NCI-H446 (cell line): ENCODE results near the gene ELAVL2.

Source experiments
- DNase-seq, 2 experiments: peaks; one replicate each; lab custom pipeline; 2025; lab: John Stamatoyannopoulos, UW

The ELAVL2 gene

DNA sequence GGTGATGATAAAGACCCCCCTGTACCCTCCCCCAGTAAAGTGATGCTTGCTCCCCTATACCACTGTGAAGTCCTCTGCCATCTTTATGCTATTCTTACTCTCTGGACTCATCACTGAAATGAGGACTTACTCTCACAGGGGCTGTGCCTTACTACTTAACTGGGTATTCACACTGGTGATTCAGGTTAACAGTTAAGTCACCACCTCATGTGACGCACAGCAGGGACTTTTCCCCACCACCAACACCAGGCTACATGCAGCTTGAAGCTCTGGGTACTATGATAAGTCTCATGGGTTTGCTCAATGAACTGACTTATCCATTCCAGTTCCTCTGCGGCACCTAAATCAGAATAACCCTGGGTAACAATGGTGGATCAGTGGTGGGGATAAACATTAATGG is 163.7 kb downstream of the ELAVL2 start:
- DNase-seq = no peak

DNA sequence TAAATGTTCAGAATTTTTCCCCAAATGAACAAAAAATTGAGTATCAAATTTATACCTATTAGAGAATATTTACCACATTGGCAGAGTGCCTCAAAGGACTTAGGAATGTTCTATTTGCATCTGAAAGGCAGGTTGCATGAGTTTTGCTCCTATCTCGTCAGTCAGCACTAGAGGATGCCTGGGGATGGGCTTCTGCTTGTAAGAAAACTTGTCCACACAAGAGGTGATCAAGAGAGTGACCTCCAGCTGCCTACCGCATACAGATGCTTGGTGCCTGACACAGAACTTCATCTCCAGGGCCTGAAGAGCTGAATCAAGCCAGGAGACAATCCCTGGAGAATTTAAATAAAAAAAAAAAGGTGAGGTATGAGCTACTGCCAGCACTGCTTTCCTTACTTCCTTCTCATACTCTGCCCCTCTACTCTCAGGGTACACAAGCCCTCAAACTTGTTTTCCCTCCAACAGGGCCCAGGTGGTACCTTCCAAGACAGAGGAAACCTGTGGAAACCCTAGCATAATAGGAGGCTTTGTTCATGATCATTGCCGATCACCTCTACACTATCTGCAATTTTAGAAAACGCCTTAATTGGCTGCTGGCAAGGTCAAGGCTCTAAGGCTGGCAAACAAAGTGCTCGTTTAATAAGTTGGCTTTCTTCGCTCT is 166.6 kb downstream of the ELAVL2 start:
- peak in 1 of 2 experiments; percentile 26 for DNase-seq

DNA sequence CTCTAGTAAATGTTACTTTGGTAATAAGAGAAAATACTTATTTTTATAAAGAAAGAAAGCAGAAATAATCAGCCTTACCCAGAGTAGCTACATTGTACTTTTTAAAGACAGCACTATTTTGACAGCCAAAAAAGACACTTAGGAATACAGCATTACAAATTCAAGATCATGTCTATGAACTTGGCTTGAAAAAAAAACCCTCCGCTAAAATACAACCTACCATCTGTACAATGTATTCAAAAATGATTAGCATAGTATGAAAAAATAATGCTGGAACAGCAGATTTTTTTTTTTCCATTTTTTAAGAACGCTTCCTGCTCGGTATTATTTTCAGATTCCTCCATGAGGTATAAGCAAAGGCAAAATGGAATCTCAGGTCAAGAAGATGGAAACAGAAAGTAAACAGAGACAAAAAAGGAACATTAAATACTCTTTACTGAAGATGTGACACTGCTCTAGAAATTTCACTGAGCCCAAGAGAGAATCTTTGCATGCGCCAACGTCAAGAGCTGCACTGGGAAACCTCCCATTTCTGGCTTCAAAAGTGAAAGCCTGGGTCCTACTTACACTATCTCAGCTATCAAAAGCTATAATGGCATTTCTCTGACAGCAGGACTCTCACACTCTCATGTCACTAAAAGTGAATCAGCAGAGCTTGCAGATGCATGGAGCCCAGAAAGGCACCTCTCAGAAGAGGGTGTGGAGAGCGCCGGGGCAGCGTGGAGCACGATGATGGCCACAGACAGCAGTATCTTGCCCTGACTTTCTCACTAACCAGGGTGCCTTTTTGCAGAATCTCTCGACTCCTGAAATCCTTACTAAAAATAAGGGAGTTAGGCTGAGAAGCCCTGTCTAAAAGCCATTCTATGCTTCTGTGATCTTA is 167.4 kb downstream of the ELAVL2 start:
- DNase-seq = no peak

DNA sequence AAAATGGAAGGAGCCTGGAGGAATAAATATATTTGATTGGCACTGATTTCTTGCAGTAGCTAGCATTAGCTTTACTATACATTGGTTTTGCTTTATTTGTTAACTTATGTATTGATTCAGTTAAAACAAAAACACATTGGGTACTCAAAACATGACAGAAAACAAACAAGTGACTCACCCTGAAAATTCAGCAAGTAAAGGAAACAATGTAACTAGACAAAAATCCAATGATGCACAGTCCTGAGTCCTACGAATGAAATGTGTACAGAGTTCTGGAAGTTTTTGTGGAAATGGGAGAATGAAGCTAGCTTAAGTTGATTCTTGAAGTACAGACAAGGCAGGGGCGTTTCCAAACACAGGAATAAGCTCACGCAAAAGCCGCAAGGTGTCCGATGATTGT is 175.0 kb downstream of the ELAVL2 start:
- no peak for DNase-seq

DNA sequence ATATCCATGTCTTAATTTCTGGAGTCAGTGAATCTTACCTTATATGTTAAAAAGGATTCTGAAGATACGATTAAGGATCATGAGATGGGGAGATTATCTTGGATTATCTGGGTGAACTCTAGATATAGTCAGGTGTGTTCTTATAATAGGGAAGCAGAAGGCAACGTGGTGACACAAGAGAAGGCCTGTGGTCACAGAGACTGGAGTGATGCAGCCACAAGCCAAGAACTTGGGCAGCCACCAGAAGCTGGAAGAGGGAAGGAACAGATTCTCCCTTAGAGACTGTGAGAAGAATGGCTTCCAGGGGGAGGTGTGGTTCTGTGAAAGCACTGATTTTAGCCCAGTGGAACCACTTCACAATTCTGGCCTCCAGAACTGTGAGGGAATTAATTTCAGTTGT is 177.4 kb downstream of the ELAVL2 start:
- DNase-seq = no peak

DNA sequence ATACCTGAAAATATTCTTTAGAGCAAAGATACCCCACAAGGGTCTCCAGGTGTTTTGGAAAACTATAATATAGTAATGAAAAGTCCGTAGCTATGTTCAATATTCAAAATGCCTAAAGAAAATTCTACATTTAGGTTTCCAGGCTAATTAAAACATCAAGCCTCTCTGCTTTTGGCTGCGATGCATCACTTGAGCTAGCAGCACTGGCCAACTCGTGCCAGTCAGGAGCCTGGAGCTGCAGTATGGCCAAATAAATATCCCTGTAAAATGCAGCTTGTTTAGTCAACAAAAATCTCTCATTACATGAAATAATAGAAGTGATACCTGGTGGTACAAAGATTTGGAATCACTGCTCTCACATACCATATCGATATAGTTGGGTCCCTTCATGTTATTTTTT is 181.1 kb downstream of the ELAVL2 start:
- DNase-seq = peak in 1 of 2 experiments; percentile 41

DNA sequence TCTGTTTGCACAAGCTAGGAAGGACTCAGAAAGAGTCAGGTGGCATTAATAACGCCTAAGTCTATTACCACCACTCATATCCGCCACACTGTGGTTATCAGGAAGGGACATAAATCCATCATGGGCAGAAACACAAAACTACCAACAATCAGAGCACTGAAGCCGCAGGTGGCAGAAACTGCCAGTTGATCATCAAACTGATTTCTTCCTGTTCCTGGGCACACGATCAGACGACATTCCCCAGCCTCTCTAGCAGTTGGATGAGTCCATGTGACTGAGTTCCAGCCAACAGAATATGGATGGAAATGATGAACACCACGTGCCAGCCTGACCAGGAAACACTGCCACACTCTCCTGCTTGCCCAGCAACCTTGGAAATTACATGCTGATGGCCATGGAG is 181.7 kb downstream of the ELAVL2 start:
- DNase-seq = peak; percentile 11 to 78

DNA sequence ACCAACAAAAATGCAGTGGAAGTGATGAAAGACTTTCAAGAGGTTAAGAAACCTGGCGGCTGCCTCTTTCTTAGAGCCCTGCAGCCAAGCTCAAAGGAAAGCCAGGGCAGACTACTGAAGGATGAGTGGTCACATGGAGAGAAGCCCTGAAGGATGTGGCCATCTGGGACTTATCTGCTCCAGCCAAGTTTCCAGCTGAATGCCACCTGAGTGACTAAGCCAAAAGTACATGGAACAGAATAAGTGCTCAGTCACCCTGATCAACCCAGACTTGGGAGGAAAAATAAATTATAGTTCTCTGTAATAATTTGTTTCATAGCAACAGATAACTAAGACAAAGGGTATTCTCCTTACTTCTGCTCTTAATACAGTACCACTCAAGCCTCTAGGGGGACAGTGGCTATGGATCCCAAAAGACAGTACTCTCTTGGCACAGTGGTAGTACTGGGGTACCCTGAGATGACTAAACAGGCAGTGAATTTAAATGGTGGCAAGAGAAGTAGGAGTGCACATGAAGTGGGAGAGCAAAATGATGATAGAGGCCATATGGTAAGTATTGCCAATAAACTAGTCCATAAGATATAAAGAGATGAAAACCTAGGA is 182.3 kb downstream of the ELAVL2 start:
- peak; percentile 39 to 84 for DNase-seq
